CD4-positive, alpha-beta T cell treated with Interleukin-2 at 100 ng/mL for 4 hours (primary cell): ENCODE data around the gene RPS6KA5.
"Not testable (repeated sequence)": the region's sequence is repeated elsewhere in the genome, so short reads cannot be mapped to it uniquely, and the experiment has no call there.

ENCODE experiments used
- DNase-seq: peaks from one replicate; pipeline ENCODE4 v3.0.0-alpha.2; 2020; ENCODE audit warnings: low spot score

RPS6KA5 gene

GRCh38 chr14:90986510-90986909 lies 73.9 kb downstream of the RPS6KA5 start:
- no peak for DNase-seq

- DNase-seq: no peak
Observed at GRCh38 chr14:90985601-90986242, 74.7 kb downstream of the RPS6KA5 start.

GRCh38 chr14:90983560-90983959 lies 76.9 kb downstream of the RPS6KA5 start:
- DNase-seq: no peak

DNA sequence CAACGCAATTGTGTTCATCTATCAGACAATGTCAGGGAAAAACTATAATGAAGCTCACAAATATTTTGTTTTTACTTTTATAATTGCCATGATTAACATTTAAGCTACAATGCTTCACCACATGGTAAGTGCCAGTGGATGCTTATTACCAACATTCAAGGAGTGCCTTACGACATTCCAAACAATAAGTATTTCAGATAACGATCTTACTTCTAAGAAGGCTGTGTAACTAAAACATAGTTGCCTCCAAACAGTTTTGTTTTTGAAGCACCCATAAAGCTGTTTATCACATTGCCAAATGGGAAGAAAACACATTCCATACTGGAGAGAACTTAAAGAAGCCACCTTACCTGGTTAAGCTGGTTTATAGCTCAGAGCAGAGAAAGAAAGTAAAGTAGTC lies 78.8 kb downstream of the RPS6KA5 start:
- no peak for DNase-seq

GRCh38 chr14:90980636-90981035 lies 79.8 kb downstream of the RPS6KA5 start:
- DNase-seq: not testable (repeated sequence)

GRCh38 chr14:90979515-90979914 lies 80.9 kb downstream of the RPS6KA5 start:
- DNase-seq: no peak

DNA sequence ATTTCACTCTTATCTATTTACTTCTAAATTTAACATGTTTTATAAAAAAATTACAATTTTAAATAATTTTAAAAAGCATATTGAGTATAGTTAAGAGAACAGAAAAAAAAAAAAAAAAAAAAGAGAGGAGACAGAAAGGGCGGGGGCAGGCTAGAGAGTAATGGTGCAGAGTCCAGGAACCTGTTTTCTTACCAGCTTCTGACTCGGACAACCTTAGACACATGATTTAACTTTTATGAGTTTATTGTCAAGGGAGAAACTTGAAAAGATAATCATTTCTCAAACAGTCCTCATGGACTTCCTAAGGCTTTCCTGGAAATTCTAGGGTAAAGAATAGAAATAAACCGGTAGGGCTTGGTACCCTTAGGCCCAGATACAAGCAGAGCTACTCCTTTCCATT lies 84.3 kb downstream of the RPS6KA5 start:
- no peak for DNase-seq

DNA sequence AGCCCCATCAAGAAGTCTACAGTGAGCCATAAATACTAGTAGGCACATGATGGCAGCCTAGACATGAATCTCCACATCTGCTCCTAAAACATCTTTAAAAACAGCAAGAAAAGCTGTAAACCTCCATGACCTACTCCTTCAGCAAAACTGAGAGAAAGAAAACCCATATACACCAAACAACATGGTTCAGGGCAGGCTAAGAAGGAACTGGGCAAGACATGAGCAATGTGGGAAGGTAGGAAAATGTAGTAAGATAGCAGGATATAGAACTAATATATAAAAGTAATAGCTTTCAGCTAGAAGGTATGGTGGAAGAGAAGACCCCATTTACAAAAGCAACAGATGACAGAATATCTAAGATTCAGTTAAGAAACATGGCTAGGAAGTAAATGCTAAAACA lies 88.8 kb downstream of the RPS6KA5 start:
- no peak for DNase-seq

DNA sequence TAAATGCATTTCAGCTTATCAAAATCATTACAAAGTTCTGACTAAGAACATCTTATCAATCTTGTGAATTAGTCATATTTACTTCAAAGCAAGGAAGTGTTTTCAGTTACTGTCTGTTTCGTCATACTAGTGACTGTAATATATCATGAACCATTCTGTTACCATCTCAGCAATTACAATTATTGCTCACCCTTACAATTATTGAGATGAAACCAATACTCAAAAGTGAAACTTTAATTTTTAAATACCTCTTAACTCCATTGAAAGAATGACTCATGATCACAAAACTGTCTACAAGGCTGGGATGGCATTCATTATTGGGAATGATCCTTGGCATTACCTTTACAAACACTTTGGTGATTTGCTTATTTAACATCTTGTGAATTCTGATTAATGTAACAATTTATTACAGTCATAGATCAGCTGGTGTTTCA lies 90.3 kb downstream of the RPS6KA5 start:
- peak; percentile 38 for DNase-seq

DNA sequence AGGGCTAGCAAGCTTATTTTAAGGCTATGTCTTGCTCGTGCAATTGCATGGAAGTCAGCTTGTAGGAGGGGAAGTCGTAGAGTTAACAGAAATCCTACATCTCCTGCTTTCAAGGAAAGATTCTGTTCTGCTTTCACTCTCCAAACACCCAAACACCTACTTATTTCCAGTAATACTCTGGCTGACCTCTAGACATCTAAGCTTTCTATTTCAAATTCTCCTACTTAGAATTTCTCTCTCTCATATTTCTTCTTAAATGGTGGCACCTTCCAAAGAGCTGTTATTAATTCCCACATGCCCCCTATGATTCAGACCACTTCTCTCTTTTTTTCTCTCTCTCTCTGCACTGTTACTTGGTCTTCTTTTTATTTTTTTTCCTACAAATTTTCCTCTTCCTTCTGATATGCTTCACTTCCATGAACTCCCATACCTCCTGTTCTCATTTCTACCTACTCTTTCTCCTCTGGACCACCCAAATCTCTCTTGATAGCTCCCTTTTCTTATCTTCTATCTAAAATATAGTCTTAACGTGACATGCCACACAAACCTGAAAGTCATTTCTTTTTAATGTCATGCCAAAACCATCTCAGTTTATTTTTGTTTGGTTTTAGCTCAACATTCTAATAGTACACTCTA lies 90.8 kb downstream of the RPS6KA5 start:
- DNase-seq: peak; percentile 35

DNA sequence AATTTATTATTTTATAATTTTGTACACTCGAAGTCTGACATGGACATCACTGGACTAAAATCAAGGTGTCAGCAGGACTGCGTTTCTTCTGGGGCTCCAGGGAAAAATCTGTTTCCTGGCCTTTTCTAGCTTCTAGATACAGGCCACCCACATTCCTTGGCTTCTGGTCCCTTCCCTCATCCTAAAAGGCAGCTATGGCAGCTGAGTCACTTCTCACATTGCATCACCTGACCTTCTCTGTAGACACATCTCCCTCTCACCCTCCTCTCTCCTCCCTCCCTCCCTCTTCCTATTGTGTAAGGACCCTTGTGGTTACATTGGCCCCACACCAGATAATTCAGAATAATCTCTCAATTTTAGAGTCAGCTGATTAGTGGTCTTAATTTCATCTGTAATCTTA lies 92.4 kb downstream of the RPS6KA5 start:
- DNase-seq: no peak

DNA sequence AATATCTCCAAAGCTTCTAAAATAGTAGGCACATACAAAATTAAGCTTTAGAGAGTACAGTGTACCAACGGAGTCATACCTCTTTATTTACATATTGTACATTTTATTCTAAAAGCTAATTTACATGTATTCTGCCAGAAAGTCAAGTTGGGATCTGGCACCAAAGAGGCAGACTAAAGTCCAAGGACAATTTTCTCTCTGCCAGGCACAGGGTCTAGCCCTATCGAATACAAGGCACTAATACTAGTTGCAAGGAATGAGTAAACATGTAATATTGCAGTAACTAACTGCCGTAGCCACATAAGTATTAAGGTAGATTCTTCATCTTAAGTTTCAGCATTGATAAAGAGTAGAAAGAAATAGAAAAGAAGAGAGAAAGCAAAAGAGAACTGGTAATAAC lies 93.9 kb downstream of the RPS6KA5 start:
- no peak for DNase-seq

GRCh38 chr14:90965765-90966164 lies 94.7 kb downstream of the RPS6KA5 start:
- no peak for DNase-seq

DNA sequence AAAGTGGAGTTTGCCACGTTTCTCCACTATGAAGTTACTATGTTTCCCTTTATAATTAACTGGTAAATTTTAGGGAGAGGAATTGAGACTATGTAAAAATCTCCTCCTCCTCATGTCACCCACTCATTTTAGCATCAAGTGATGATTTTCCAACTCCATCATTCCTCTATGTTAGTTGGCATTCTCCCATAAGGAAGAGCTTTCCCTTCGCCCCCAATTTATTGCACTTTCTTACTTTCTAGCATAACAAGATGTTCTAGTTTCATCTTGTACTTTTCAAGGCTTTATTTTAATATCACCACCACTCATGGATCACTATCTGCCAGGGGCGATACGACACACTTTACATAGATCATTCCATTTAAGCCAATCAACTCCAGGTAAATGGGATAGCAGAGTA lies 97.1 kb downstream of the RPS6KA5 start:
- no peak for DNase-seq

- DNase-seq: no peak
Observed at GRCh38 chr14:90962505-90963109, 97.8 kb downstream of the RPS6KA5 start.

- no peak for DNase-seq
Observed at GRCh38 chr14:90960818-90961217, 99.6 kb downstream of the RPS6KA5 start.

DNA sequence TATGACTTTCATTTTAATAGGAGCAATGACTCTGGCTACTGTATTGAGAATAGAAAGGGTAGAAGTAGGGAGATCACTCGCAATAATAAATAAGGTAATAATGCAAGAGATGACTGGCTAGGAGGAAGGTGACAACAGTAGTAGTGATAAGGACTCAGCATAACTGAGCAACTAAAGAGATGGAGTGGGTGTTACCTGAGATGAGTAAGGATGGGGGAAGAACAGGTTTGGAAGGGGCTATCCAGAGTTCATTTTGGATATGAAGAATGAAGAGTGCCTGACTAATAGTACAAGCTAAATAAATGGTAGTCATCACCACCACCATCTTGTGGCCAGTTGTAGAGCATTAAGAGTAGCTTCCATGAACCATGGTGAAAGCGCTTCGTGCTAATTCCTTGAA lies 101.1 kb downstream of the RPS6KA5 start:
- DNase-seq: no peak

DNA sequence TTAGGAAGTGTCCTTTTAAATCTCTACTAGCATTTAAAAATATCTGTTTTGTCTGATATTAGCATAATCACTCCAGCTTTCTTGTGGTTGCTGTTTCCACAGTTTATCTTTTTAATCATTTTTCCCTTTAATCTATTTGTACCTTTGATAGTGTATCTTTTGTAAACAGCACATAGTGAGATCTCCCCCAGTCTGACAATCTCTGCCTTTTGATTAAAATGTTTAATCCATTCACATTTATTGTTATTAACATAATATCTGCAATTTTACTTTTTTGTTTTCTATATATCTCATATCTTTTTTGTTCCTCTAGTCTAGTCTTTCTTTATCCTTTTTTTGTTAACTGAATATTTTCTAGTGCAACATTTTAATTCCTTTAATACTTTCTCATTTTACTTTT lies 104.2 kb downstream of the RPS6KA5 start:
- no peak for DNase-seq

DNA sequence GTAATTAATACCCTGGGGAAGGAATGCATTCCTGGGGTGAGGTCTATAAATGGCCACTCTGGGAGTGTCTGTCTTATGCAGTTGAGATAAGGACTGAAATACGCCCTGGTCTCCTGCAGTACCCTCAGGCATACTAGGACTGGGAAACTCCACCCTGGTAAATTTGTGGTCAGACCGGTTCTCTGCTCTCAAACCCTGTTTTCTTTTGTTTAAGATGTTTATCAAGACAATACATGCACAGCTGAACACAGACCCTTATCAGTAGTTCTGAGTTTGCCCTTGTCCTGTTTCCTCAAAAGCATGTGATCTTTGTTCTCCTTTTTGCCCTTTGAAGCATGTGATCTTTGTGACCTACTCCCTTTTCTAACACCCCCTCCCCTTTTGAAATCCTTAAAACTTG lies 106.8 kb downstream of the RPS6KA5 start:
- not testable (repeated sequence) for DNase-seq

GRCh38 chr14:90943367-90943766 lies 117.1 kb downstream of the RPS6KA5 start:
- DNase-seq: no peak

GRCh38 chr14:90942511-90942910 lies 117.9 kb downstream of the RPS6KA5 start:
- DNase-seq: no peak

DNA sequence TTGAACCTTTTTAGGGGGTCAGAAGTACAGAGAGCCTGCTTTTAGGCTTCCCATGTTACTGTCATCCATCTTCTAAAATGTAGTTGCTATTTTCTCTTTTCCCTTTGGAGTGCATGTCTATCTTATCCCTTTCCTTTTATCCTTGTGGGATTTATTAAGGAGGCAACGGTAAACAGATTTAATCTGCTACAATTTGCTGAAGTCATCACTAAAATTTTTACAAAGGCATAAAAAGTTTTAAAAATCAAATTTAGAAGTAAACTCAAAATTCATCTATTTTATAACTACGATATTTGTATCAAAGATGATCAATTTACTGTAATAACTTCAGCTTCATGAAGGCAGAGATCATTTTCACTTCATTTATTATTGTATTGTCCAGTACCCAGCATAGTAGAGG lies 118.7 kb downstream of the RPS6KA5 start:
- DNase-seq: no peak

DNA sequence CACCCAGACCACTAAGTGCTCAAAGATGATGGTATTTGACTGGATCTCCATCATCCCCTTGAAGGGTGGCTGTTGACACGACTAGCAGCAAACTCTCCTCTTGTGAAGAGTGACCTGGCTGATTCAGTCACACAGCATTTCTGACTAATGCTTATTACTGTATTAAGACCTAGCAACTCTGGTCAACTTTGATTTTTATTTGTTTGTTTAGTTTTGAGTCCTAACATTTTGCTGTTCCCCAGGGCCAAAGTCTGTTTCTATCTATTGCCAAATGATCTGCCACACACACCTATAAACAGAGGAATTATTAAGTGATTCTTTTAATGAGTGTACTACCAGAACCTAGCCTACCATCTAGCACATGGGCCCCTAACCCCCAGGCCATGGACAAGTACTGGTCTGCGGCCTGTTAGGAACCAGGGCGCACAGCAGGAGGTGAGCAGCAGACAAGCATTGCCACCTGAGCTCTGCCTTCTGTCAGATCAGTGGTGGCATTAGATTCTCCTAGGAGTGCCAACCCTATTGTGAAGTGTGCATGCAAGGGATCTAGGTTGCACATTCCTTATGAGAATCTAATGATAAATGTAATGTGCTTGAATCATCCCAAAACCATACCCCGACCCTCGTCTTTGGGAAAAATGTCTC lies 120.0 kb downstream of the RPS6KA5 start:
- DNase-seq: no peak
